GM06990 (cell line): ENCODE data around the gene SCNN1B.

Source experiments
- DNase-seq: peaks from one replicate; pipeline ENCODE4 v3.0.0-alpha.2; 2011; ENCODE audit not compliant: insufficient read length; ENCODE audit errors: extremely low read depth
- H3K27me3 ChIP-seq: replicated peaks from 2 replicates; pipeline ENCODE4 v1.6.0; 2011; ENCODE audit warnings: low read length; ENCODE audit not compliant: control insufficient read depth, insufficient read depth
- H3K36me3 ChIP-seq: 2 replicates; pipeline ENCODE4 v1.5.1; 2011; ENCODE audit warnings: low read length; ENCODE audit not compliant: control insufficient read depth, insufficient read depth
- H3K4me3 ChIP-seq: replicated peaks from 2 replicates; pipeline ENCODE4 v1.5.1; 2011; ENCODE audit warnings: low read depth, mild to moderate bottlenecking, control low read depth, low read length
- CTCF ChIP-seq: IDR thresholded peaks from 2 replicates; pipeline ENCODE4 v1.5.1; 2011; ENCODE audit warnings: low read length, control low read depth, mild to moderate bottlenecking, inconsistent platforms; ENCODE audit not compliant: insufficient read depth, poor library complexity, severe bottlenecking

The SCNN1B gene

GRCh38 chr16:23310744-23311143 lies 8.6 kb downstream of the SCNN1B start:
- no peak for DNase-seq
- no peak for TF ChIP-seq CTCF

GRCh38 chr16:23316232-23316631 lies 14.1 kb downstream of the SCNN1B start:
- H3K4me3 ChIP-seq = no peak overlapping the region
- DNase-seq = no peak
- no peaks in the 10 kb centered on the region for H3K27me3 ChIP-seq
- no peaks in the 10 kb centered on the region for H3K36me3 ChIP-seq
- TF ChIP-seq CTCF = no peak

More at GRCh38 chr16:23310744-23311143, 8.6 kb downstream of the SCNN1B start:
- Histone ChIP-seq H3K27me3 (no peaks in the 10 kb centered on the region), H3K36me3 (no peaks in the 10 kb centered on the region), H3K4me3 (no peak overlapping the region)

GRCh38 chr16:23316634-23317265 lies 14.6 kb downstream of the SCNN1B start:
- DNase-seq = no peak
- Histone ChIP-seq H3K36me3 (no peaks in the 10 kb centered on the region), H3K27me3 (no peaks in the 10 kb centered on the region), H3K4me3 (no peak overlapping the region)
- TF ChIP-seq CTCF = no peak

GRCh38 chr16:23317266-23317661 lies 15.2 kb downstream of the SCNN1B start:
- no peaks in the 10 kb centered on the region for H3K36me3 ChIP-seq
- no peak overlapping the region for H3K4me3 ChIP-seq
- no peaks in the 10 kb centered on the region for H3K27me3 ChIP-seq
- DNase-seq = no peak
- no peak for TF ChIP-seq CTCF

GRCh38 chr16:23317751-23318150 lies 15.6 kb downstream of the SCNN1B start:
- TF ChIP-seq CTCF = no peak
- Histone ChIP-seq H3K4me3 (no peak overlapping the region), H3K27me3 (no peaks in the 10 kb centered on the region), H3K36me3 (no peaks in the 10 kb centered on the region)
- no peak for DNase-seq

GRCh38 chr16:23318639-23319038 lies 16.5 kb downstream of the SCNN1B start:
- H3K36me3 ChIP-seq = no peaks in the 10 kb centered on the region
- no peak overlapping the region for H3K4me3 ChIP-seq
- no peaks in the 10 kb centered on the region for H3K27me3 ChIP-seq
- no peak for DNase-seq
- no peak for TF ChIP-seq CTCF
